RPMI8226 (cell line): ENCODE measurements around the gene TMEM187.

Experiments
- DNase-seq: peaks from one replicate; pipeline ENCODE4 v3.0.0-alpha.2; 2015

The TMEM187 gene

GRCh38 chrX:154006947-154007346 is 34.4 kb downstream of the TMEM187 start:
- DNase-seq = no peak

DNA sequence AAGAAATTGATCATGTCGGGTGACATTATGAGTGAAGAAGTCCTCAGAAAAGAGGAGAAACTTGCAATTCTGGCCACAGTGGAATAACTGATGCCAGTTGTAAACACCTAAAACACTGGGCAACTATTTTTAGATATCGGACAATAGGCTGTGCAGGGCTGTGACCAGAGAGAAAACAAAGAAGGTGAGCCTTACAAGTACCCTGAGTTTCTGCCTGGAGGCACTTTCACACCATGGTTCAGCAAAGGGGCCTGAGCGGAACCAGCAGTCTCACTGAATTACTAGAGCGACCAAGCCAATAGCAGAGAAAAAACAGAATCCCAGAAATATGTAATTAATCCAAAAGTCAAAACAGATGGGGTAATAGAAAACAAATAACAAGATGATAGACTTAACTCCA is 36.0 kb downstream of the TMEM187 start:
- DNase-seq = peak; percentile 64

DNA sequence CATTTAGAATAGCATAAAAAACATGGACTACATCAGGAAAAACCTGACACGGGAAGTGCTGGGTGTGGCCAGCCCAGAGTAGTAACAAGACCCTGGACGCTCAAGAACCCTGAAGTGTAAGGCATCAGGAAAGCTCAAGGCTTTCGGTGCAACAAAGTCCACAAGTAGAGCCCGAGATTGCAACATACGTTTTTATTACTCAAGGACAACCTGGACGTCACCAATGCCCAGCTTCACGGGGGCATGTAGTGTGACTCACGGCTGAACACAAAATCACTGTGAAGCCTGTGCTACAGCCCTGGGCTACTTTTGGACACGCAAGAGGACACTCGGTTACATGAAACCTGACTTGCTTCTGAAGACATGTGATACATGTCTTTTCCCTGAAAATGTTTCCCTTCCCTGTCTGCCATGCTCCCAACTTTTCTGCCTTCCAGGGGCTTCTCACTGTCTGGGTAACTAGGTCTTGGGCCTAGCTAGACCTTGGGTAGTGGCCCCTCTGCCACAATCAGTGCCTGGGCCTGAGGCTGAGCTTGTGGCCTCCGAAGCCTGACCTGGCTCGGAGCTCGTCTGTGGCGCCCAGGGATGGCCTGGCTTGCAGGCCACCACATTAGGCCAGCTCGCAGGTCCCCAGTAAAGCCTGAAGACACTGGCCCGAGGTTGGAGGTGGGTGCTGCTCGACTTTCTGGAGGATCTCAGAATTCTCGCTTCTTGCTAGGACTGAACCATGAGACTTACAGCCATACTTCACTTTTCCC is 38.0 kb downstream of the TMEM187 start:
- DNase-seq = no peak

DNA sequence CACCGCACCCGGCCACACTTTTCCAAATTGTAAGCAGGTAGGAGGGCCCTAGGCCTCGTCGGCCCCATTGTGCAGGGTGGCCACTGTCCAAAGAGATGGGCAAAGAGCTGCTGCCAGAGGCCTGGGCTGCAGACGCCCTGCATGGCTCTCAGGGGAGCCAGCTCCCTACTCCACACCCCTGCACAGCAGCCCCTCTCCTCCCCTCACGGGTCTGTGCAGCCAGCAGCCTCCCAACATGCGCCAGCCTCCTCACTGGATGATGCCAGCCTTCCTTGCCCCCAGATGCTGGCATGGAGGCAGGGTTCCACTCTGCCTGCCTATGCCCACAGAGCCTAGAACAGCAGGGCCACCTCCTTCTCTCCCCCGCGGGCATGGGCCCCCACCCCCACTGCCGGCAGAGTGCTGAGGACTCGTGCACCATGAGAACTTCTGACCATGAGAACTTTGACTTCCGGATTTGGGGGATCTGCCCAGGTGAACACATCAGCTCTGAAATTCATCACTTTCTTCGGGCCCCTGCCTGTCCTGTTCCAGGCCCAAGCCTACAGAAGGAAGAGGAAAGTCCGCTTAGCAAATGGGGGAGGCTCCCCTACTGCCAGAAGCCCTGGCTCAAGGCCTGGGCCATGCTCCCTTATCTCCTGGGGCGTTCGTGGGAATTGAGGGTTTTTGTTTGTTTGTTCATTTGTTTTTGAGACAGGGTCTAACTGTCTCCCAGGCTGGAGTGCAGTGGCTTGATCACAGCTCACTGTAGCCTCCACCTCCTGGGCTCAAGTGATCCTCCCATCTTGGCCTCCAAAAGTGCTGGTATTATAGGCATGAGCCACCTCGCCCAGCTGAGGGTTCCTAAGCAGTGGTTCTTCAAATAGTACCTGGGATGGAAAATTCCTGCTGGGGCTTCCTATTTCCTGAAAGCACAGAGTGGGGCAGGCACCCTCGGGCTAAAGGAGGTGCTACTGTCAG is 39.1 kb downstream of the TMEM187 start:
- no peak for DNase-seq

DNA sequence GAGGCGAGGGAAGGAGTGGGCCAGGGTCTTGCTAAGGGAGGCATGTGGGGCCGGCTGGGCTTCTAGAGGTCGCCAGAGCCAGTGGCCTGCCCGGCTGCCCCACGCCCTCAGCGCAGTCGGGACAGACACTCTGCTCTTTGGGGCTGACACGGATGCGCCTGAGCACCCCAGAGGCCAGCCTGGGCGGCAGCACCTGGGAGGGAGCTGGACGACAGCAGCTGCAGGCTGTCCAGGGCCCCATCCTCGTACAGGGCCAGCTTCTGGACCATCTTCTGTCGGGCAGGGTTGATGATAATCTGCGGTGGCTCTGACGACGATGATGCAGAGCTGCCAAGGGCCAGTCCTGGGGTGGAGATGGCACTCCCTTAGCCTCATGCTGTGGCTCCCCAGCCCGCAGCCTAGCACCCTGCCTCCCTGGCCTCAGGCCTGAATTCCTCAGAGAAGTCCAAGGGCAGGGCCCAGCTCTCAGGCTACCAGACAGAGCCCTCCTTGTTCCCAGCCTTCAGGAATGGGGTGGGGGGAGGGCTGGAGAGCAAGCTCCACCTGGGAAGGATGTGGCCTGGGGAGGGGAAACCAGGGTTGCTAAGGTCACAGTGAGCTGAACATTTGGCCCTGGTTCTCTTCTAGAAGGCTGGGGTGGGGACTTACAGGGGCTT is 39.9 kb downstream of the TMEM187 start:
- DNase-seq = no peak

GRCh38 chrX:154013001-154013421 is 40.5 kb downstream of the TMEM187 start:
- no peak for DNase-seq

- peak; percentile 31 for DNase-seq
Measured at GRCh38 chrX:154013614-154014360, 41.2 kb downstream of the TMEM187 start.

GRCh38 chrX:154014429-154015380 is 42.2 kb downstream of the TMEM187 start:
- DNase-seq = no peak

DNA sequence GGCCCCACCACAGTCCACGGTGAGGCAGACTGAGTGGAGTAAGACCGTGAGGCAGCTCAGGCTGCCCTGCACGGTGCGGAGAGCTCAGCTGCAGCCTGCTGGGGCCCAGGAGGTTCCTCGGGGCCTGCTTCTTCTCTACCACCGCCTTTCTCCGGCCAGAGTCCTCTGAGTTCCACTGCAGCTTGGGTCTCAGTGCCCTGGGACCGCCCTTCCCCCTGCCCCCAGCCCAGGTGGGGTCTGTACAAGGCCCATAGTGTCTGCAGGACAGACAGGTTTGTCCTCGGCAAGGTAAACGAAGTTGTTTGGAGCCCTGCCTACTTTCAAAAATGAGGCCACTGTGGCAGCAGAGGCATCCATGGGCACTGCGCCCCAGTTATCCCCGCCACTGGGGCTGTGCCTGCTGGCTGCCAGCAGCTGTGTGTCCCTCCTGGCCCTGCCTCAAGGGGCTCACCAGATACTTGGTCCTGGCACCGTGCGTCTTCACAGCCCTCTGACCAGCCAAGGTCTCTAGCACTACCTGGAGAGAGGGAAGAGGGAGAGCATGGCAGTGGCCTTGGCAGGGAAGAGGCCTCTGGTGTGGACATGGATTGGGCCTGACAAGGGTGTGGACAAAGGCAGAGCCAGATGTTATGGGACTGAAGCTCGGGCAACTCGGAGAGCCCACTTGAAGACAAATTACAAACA is 43.2 kb downstream of the TMEM187 start:
- DNase-seq = no peak

DNA sequence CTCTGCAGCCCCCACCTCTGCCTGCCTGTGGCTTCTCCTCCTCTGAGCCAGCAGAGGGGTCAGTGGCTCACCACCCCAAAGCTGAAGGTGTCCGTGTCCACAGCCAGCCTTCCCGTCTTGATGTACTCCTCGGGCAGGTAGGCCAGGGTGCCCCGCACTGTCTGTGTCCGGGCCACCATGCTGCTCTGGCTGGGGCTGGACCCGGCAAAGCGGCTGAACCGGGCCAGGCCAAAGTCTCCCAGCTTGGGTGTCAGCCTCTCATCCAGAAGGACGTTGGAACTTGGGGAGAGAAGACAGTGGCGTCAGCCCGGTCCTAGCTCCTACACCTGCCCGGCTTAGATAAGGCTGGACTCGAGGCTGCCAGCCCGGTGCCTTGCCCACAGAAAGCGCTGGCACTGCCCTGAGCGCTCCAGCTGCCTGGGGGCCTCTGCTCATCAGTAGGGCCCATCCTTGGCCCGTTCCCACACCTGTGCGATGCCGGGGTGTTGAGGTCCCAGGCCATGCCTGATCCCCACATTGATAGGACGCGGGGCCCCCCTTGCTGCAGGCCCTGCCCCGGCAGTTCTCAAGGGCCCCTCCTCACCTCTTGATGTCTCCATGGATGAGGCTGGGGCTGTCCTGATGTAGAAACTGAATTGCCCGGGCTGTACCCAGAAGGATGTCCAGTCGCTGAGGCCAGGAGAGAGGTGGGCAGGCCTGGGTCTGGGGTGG is 44.0 kb downstream of the TMEM187 start:
- no peak for DNase-seq

- peak; percentile 26 for DNase-seq
Measured at GRCh38 chrX:154017766-154018517, 45.4 kb downstream of the TMEM187 start.

DNA sequence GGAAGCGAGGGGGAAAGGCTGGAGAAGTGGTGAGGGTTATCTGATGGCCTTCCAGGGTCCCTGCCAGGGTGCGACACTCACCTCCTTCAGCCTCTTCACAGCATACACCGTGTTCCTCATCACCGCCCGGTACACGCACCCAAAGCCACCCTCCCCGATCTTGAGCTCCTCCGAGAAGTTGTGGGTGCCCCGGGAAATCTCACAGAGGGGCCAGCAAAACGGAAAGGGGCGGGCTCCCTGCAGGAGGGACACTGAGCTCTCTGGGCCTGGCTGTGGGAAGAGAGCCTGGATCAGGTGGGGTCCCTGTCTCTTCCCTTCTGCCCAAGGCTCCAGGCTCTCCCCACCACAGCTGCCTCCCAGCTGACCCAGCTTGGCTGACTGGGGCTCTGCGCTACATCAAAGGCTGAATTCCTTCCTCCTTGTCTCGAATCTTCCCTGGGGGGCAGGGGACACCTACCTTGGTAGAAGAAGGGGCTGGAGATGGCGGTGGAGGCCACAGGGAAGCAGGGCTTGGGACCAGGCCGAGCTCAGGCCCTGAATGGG is 46.0 kb downstream of the TMEM187 start:
- no peak for DNase-seq

DNA sequence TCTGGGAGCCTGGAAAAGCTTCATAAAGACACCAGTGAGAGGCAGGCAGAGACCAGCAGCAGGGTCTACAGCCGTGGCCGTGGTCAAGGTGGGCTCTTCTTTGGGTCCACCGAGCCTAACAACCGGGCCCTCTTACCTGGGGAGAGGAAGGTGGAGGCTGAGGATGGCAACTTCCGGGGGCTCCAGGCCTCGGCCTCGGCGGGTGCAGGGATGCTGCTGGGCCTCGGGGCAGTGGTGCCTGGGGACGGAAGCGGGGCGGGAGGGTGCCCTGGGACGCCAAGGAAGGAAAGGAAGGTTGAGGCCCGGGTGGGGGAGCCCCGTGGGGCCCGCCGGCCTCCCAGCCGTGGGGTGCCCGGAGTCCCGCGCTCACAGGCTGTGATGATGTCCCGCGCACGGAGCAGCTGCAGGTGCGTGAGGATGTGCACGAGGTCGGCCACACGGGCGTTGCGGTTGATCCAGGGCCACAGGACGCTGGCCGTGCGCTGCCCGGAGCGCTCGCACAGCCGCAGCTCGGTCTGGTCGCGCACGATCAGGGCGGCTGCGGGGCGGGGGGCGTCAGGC is 46.6 kb downstream of the TMEM187 start:
- DNase-seq = peak; percentile 21

GRCh38 chrX:154019633-154020528 is 47.3 kb downstream of the TMEM187 start, which contains the start of gene IRAK1:
Gene IRAK1, minus strand, starts transcription at chrX:154019902. Its CDS starts 90 bp downstream, at chrX:154019812.
- peak; percentile 78 for DNase-seq

DNA sequence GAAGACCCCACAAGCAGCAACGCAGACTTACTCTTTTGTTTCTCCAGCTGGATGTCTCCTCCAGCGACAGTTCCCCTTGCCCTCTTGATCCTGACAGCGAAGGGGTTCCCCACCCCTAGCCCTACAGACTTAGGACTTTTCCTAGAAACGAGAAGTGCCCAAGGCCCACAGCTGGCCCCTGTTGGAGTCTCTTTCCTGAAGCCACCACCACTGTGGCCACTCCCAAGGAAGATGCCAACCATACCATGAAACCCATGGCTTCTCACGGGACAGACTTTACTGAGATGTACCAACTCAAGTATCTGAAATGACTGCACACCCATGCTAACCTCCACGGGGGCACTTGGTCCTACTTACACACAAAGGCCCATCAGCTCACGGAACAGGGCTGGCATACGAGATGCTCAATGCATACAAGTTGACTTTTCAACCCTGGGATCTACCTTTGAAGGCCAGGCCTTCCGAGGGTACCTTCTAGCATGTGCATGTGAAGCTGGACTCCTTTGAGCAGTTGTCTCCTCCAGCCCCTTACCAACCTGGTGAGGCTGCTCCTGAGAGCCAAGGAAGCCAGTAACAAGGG is 48.1 kb downstream of the TMEM187 start:
- peak; percentile 20 for DNase-seq

DNA sequence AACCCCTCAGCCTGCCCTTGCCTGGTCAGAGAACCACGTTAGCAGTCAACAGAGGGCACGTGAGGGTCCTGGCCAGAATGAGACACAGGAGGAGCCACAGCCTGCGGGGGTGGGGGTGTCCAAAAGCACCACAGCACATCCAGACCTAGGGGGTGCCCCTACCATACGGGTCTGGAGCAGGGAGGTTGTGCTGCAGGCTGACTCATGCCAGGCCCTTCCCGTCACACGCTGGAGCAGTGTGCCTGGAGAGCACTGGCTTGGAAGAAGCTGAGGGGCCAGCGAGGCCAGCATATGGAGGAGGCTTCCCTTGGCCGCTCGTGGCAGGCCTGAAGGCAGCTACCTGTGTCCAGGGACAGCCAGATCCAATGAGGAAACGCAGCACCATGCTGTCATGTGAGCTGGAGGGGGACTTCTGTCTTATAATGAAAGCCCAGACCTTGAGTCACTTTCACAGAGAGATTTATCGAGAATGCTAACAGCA is 48.6 kb downstream of the TMEM187 start:
- no peak for DNase-seq

- DNase-seq = no peak
Measured at GRCh38 chrX:154022108-154022507, 49.6 kb downstream of the TMEM187 start.
